Panc1 (cell line): ENCODE results near the gene GTF3C5.

Experiments
- POLR2AphosphoS5 ChIP-seq: IDR thresholded peaks from 2 replicates; pipeline ENCODE4 v1.6.1; 2012; ENCODE audit warnings: mild to moderate bottlenecking, low read depth, low read length, moderate library complexity
- SIN3A ChIP-seq: IDR thresholded peaks from 2 replicates; pipeline ENCODE4 v1.6.1; 2012; ENCODE audit warnings: low read depth, mild to moderate bottlenecking, low read length, moderate library complexity, borderline replicate concordance; ENCODE audit not compliant: insufficient read depth
- TF ChIP-seq, protein P1 (sequence below): fragments of 450-650 bp; IDR thresholded peaks from 2 replicates; pipeline ENCODE4 v1.5.1; 2017; ENCODE audit warnings: mild to moderate bottlenecking

DNA sequence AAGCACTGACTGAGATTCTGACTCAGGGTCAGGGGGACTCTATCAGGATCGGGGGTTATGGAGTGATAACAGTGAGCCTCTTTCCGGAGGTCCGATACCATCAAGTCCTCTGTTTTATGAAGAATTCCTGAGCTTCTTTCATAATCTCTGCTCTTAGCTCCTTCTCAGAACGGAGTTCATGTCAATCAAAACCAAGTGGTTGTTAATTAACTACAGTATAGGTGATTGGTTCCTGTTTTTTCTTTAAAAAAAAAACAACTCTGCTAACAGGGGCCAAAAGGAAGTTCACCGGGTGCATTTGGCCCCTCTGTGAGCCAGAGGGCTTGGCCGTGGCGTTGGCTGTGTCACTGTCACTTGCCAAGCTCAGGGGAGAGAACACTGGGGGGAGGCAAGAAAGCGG lies 48.3 kb upstream of the GTF3C5 start:
- TF ChIP-seq POLR2AphosphoS5 (no peak), SIN3A (no peak)
- TF ChIP-seq, protein P1, sequence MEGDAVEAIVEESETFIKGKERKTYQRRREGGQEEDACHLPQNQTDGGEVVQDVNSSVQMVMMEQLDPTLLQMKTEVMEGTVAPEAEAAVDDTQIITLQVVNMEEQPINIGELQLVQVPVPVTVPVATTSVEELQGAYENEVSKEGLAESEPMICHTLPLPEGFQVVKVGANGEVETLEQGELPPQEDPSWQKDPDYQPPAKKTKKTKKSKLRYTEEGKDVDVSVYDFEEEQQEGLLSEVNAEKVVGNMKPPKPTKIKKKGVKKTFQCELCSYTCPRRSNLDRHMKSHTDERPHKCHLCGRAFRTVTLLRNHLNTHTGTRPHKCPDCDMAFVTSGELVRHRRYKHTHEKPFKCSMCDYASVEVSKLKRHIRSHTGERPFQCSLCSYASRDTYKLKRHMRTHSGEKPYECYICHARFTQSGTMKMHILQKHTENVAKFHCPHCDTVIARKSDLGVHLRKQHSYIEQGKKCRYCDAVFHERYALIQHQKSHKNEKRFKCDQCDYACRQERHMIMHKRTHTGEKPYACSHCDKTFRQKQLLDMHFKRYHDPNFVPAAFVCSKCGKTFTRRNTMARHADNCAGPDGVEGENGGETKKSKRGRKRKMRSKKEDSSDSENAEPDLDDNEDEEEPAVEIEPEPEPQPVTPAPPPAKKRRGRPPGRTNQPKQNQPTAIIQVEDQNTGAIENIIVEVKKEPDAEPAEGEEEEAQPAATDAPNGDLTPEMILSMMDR = no peak
